Activated CD8-positive, alpha-beta memory T cell treated with anti-CD3 and anti-CD28 coated beads for 24 hours (primary cell): Measurements from ENCODE around the gene SLC26A5.
A peak's percentile ranks its signal among the peaks of the same experiment; 100 is the strongest.

Experiments used
- DNase-seq: peaks from one replicate; pipeline ENCODE4 v3.0.0-alpha.2; 2020

SLC26A5 gene

DNA sequence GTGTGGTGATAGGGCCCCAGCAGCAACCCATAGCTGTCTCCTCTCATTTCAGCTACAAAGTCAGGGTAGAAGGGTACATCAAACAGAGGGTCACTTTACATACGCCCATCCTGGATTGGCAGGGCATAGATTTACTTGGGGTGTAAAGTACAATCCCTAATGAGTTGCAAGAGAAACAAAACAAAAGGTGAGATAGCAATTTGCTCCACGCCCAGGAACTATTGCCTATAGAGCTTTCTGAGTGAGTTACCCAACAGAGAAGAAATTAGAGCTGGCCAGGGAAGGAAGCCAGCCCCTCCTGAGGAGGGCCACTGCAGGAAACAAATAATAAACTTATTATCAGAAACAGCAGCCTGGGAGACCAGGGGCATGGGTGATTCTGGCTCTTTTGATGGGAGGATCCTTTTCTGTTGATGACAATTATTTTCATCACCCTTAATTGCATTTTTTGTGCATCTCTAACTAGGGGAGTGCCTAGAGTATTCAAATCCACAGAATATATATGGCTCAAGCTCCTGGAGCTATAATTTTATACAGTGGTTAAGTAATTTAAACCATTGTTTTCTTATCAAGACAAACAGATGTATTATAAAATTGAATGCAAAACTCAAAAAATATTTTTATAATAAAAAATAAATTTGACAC, 47.4 kb downstream of the SLC26A5 start:
- DNase-seq, result no peak

DNA sequence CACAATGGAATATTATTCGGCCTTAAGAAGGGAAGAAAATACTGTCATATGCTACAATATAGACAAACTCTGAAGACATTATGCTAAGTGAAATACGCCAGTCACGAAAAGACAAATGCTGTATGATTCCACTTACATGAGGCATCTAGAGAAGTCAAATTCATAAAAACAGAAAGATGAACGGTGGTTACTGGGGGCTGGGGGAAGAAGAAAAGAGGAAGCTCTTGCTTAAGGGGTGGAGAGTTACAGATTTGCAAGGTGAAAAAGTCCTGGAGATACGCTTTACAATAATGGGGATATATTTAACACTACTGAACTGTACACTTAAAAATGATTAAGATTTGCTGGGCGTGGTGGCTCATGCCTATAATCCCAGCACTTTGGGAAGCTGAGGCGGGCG, 49.5 kb downstream of the SLC26A5 start:
- DNase-seq, result no peak

DNA sequence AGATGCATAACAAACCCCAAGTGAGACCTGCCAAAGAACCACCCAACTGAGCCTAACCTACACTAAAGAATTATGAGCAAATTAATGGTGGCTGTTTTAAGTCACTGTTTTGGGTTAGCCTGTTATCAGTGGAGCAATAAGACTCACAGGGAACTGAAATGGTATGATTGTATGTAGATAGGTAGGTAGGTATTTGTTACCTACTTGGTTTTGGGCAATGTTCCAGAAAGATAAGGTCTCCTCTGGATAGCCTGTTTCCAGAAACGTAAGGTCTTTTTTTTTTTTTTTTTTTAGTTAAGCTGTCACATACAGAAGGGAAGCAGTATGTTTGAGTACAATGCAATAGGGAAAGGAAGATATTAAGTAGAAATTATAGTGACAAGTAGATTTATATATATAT, 50.9 kb downstream of the SLC26A5 start:
- DNase-seq, result no peak

DNA sequence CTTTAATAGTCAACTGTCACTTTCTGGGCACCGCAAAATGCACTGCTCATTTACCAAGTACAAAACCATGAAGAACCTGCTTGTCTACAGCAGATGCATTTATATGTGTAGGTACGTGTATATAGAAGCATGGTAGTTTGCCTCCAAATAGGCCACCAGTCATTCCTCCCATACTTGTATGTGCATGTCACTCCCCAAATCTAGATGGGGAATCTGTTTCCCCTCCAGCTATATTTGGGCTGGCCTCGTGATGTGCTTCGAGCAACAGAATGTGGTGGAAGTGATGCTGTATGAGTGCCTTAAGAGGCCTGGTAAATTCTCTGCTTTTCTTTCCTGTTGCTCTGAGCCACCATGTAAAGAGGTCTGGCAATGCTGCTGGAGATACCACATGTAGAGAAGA, 51.4 kb downstream of the SLC26A5 start:
- no peak for DNase-seq

DNA sequence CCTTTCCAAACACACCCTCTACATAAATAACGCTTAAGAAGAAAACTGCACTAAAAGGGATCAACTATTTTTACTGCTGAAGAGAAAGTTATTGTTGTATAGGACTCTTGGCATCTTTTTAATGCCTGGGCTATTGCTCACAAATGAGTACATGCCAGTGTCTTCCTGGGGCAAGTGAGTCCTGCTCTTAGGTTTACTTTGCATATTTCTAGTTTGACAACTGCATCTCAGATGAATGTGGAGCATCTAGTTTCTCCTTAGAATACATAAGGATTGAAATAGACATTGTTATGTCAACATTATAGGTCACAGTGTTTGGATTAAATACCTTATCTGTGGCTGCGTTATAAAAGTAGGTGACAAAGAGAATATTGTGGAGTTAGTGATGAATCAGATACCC, 54.0 kb downstream of the SLC26A5 start:
- DNase-seq, result no peak

DNA sequence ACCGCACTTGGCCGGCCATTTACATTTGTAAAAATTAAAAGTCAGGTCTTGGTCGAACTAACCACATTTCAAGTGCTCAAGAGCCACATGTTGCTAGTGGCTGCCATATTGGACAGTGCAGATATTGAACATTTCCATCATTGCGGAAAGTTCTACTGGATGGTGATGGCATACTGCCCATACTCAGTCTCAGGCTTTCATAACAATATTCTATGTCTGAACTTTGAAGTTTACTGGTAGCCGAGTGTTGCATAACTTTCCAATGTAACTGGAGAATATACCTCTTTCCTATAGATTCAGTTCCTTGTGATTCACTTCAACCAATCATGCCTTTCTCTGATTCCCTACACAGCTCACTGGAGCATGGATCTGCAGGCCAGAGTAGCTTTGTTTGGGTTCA, 54.9 kb downstream of the SLC26A5 start:
- no peak for DNase-seq

DNA sequence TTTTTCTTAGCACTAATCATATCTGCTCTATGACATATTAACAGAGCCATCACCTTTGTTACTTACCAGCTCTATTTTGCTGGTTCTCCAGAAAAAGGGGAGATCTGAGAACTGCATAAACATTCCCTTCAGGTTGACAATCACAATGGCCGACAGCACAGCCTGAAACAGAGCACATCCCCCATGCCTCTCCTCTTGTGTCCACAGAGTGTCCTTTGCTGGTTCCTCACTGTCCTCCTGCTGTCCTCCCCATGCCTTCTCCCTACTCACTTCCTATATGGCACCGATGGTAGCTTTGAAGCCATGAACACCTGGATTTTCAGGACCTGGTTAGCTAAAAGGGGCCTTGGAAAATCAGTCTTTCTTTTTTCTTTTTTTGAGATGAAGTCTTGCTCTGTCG, 56.7 kb downstream of the SLC26A5 start:
- DNase-seq, result no peak

DNA sequence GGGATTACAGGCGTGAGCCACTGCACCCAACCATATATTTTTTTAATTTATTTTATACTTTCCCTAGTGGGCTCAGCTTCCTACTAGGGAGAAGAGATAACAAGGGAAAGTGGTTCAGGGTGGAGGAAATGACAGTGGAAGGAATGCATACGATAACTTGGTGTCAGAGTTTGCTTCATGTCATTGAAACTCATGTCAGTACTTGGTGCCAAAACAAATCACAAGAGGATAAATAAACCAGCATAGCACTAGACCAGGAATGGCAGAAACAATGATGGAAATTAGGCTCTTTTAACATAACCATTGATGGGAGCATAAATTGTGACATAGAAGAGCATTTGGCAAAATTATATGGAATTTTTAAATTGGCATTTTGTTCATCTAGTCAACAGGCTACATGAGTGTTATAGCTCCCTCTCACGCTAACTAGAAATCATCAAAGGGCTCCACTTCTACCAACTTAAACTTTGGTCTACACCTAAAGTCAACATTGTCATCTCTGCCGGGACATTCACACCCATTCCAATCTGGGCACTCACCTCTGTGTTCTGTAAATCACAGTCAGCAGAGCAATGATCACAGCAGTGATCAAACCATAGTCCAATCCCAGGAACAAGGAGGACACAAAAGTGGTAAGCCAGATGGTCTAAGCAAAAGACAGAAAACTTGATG, 57.4 kb downstream of the SLC26A5 start:
- no peak for DNase-seq

DNA sequence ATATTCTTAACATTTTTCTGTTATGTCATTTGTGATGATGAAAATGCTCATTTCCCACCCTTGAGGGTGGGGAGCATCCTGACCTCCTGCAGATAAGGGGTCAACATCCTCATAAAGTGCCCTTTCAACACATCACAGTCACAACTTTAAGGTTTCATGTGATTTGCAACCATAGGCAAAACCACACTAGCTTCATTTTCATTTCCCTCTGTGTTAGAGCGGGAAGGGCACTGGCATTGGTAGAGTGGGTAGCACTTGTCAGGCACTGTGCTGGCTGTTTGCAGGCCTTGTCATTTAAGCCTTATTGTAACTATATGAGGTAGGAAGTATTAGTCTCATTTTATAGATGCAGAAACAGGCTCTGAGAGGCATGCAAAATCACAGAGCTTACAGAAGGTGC, 58.8 kb downstream of the SLC26A5 start:
- no peak for DNase-seq

DNA sequence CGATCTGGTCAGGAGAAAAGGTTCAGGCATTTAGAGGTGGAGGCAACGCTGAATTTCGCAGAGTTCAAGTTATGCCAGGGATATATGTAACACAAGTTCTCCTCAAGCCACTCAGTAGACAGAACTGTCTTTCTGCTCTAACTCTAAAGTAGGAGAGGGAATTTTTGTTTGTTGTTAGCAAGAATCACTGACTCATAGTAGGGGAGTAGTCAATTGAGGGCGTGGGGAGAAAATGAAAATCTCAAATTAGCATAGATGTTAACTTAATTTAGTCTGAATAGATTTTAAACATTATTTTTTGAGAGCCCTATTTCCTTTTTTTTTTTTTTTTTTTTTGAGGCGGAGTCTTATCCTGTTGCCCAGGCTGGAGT, 64.0 kb downstream of the SLC26A5 start:
- DNase-seq, result no peak

DNA sequence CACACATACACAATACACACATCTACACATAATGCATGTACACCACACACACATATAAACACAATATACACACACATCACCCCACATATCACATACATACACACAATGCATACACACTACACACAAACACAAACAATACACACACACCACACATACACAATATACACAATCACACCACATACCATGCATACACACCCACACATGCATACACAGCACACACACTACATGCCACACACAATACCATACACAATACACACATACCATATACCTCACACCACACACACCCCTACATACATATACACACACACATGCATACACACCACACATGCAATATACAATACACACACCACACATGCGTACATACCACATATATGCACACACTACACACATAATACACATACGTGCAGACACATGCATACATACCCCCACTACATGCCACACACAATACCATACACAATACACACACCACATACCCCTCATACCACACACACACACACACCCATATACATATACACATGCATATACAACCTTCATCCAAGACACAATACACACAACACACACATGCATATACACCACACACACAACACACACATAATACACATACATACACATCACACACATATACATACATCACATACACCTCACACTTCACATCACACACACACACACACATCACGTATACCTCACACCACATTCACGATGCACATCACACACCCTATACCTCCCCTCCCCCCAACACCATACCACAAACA, 64.6 kb downstream of the SLC26A5 start:
- no peak for DNase-seq

DNA sequence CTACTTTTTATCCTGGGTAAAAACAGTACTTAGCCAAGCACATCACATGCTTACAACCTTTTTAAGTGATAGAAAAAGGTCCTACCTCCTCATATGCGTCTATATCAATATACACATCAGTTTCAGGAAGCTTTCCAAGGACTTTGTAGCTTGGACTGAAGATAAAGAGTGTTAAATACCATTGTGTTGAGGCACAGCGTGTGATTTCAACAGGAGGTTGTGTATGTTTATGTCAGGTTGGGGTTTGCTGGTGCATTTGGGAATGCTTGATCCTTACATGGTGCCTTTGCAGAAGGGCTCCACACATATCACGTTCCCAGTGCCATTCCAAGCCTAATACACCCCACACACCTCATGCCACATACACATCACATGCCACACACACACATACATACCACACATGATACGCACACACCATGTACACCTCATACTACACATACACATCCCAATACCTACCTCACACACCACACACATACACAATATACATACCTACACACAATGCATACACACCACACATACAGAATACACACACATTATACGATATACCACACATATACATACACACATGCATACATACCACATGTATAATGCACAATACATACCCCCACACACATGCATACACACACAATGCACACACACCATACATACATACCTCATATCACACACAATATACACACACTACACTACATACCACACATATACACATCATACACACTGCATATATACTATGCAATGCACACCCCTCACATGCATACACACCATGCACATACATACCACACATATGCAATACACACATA, 65.4 kb downstream of the SLC26A5 start:
- DNase-seq, result no peak

DNA sequence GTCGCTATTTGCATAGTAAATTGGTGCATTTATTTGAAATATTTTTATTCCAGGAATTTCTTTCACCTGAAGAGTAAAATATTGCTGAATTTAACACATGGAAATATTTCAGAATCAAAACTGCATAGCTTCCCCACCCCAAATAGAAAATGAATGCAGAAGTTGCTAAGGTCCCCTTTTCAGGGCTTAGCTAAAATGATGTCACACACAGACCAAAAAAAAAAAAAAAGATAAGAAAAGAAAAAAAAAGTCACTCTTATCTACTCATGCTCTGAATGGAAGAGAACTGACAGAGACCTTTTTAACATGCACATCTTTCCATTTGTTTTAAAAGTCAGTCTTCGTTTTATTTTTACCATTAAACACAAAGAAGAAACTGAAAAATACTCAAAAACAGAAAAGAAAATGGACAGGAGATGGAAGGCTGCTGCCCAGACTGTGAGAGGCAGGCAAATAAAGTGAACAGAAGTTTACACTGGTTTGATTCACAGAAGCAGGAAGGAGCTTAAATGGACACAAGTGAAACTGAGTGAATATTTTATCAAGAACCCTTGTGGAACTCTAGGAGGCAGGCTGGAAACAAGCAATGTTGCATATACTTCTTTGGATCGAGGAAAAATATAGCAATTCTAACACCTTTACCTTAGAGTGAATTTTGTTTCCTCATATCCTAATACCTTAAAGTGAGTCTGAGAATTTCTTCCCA, 66.6 kb downstream of the SLC26A5 start:
- no peak for DNase-seq

DNA sequence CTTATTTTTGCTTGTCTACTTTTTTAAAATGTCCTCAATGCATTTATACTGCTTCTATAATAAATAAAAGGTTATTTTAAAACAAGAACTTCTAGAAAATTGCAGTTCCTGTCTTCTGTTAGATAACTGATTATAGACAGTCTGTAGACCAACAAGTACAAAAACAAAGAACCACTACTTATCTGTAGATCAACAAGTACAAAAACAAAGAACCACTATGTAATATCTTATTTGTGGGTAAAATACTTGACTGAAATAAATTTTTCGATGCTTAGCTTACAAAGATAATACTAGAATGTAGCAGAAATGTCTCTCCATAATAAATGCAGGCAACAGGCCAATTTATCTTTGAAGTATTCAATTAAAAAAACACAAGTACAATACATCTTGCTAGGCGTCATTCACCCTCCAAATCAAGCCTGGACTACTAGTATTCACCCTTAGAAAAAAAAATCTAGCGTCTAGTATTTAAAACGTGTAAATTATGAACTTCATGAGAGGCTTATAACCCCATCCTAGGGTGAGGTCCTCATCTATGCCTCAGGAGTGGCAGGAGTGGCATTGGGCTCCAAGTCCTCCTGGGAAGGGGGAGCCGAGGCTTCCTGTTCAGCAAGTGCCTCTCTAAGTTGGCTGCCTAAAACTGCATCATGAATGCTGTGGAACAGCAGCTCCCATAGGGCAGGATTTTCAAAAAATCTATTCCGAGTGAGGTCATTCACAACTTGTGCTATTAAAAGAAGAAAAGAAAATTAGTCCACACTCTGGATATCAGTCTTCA, 72.0 kb downstream of the SLC26A5 start:
- no peak for DNase-seq

DNA sequence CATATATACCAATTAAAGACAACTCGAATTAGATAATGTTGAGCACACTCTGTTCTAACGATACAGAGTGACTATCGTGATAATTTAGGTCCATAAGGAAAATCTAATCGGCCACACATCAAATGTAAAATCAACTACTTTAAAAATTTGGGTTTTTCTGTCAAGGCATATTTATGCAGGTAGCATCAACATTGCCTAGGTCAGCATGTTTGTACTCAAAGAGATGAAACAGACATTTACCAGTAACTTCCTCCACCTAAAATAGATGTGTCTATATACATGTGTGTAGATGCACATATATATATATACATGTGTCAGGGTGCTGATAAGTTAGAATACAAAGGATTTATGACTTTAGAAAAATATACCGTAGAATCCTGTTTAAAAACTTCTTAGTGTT, 76.6 kb downstream of the SLC26A5 start:
- DNase-seq, result no peak

DNA sequence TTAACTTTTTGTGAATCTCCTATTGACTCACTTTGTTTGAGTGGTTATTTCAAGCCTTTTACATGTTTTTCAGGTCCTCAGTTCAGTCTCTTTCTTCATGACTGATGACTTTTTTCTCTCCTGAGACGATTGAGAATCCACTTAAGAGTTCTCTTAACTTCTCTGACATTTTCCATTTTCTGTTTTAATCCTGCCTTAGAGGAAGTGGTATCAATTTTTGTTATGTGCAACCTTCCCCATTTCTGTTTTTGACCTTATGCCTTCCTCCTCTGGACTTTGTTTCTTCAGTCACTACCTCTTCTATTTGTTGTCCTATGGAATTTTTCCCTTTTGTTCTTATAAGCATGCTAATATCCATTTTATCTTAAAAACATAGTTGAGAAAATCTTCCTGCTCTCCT, 96.2 kb downstream of the SLC26A5 start:
- no peak for DNase-seq

DNA sequence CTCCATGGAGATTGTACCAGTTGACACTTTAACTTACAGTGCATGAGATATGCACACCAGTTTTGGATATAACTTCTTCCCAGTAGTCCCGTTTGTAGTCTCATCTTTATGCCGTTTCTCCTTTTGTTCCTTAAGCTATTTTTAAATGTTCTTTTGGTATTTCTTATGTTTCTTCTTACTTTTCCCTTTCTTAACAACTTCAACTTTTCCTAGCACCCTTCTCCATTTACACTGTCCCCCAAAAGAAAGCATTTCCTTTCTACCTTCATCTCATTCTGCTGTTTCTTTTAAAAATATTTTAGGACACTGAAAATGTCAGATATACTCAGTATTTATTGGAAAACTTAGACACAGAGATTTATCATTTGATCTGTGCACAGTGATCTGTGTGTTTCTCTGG, 97.0 kb downstream of the SLC26A5 start:
- DNase-seq, result no peak

DNA sequence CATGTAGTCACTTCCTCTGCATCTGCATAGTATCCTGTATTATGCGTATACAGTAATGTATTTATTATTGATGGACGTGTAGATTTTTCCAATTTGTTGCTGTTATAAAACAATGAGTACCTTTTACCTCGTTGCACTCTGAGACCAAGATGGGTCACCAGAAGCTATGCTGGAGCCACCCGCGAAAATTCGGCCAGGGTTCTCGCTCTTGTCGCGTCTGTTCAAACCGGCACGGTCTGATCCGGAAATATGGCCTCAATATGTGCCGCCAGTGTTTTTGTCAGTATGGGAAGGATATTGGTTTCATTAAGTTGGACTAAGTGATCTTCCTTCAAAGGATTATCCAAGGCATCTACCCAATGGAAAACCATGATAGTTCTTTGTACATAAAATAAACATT, 97.6 kb downstream of the SLC26A5 start:
- no peak for DNase-seq

DNA sequence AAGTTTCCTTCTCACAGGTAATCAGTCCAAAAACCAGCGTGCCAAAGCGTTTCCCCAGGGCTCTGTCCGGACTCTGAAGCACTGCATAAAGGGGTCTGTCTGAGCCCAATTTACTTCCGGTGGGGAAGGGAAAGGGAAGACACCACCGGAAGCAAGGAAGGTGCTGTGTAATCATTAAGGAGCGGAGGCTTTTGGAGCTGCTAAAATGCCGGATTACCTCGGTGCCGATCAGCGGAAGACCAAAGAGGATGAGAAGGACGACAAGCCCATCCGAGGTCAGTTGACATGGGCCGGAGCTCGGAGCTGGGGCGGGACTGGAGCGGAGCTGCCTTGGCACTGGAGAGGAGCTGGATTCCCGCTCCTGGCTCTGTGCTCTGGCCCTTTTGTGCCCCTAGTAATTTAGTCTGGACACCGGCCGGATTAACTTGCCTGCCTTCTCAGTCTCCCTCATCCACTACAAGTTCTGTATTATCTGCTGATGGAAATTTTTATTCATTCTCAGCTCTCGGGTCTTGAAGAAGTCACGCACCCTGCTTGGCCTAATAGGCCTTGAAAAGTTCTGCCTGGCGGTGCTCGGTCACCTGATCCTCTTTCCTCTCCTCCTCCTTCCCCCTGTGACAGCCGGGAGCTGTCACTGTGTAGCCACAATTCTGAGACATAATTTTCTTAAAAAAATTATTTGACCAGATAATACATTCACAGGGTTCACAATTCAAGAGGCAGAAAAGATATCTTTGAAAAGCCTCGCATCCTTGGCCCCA, 98.3 kb downstream of the SLC26A5 start, which contains the start of gene PSMC2:
Gene PSMC2 (plus strand): TSS at position 137 of the 761 bp plus-strand sequence. CDS start 69 bp downstream, at position 206.
- DNase-seq, result peak; percentile 90

DNA sequence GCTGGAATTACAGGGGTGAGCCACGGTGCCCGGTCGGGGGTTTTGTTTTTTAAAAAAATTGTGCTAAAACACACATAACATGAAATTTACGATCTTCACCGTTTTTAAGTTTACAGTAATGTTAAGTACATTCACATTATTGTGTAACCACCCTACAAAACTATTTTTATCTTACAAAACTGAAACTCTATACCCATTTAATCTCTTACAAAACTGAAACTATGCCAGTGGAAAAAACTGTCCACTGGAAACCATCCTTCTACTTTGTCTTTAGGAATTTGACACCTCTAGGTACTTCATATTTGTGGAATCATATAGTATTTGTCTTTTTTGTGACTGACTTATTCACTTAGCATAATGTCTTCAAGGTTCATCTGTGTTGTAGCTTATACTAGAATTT, 99.6 kb downstream of the SLC26A5 start:
- DNase-seq, result no peak
